GM18505 (cell line): Measurements from ENCODE around the gene ATP6V0D1.

Source experiments
- ATAC-seq: cut with Tn5 transposase; IDR thresholded peaks from one replicate; pipeline ENCODE4 v1.9.1; 2021; ENCODE audit not compliant: unreplicated experiment
- POLR2A ChIP-seq: IDR thresholded peaks from 4 replicates; pipeline ENCODE4 v1.6.1; 2011; ENCODE audit warnings: borderline replicate concordance; ENCODE audit not compliant: insufficient read depth, insufficient read length; ENCODE audit errors: extremely low read depth

ATP6V0D1 gene

DNA sequence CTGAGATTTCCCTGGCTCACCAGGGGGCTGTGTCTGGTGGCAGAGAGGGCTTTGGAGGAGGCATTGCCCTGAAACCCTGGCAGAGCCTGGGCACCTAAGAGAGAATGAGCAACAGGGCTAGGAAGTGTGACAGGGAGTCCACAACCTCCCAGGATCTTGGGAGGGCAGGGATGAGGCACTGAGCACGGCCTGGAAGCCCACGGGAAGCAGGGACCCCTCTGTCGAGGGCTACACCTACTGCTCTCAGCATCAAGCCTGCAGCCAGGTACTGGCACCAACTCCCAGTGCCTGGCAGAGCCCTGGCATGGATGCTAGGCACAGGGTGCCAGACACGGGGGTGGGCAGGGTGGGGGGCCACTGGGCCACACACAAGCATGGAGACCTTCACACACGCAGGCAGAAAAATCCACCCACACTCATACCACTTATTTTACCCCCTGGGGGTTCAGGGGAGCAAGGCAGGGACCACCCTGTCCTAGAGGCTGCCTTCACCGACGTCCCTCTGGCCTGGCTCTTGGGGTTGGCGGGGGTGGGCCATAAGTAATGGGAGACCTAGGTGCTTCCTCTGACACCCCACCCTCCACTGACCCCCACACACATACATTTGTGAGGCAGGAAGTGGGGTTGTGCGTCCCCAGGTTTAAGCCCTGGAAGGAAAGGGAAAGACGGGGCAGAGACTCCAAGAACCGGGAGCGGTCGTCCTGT lies 51.0 kb downstream of the ATP6V0D1 start:
- TF ChIP-seq POLR2A = no peak
- no peak for ATAC-seq

DNA sequence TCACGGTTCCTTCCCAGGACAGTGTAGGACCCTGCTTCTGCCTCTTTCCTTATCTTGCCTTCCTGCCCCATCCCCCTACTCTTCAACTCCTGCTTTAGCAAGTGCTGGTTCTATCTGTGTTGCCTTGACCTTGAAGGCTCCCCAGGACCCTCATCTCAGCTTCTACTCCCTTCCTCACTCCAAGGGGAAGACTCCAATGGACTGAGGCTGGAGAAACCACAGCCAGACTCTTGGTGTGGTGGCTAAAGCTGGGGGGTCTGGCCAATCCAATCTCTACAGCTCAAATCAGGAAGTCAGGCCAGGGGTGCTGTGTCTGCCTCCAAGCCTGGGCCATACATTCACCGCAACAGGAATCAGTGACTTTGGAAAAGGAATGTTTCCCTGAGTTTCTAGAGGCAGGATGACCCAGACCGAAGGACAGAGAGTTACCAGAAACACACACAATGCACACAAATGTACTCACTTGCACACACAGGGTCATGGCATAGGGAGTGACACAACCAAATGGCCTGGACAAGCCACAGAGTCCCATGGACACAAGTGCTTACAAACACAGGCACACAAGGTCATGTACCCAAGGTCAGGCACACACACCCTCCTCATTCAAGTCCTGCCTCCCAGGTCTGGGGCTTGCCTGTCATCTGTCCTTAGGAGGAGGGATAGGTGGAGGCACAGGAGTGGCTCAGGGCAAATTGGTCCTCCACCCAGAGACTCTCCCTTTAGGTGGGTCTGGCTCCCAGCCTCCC lies 51.7 kb downstream of the ATP6V0D1 start:
- ATAC-seq = no peak
- no peak for TF ChIP-seq POLR2A

- TF ChIP-seq POLR2A = no peak
- no peak for ATAC-seq
These were observed 52.7 kb downstream of the ATP6V0D1 start for GRCh38 chr16:67428146-67428731.

GRCh38 chr16:67426950-67427349 lies 54.0 kb downstream of the ATP6V0D1 start:
- no peak for ATAC-seq
- no peak for TF ChIP-seq POLR2A

DNA sequence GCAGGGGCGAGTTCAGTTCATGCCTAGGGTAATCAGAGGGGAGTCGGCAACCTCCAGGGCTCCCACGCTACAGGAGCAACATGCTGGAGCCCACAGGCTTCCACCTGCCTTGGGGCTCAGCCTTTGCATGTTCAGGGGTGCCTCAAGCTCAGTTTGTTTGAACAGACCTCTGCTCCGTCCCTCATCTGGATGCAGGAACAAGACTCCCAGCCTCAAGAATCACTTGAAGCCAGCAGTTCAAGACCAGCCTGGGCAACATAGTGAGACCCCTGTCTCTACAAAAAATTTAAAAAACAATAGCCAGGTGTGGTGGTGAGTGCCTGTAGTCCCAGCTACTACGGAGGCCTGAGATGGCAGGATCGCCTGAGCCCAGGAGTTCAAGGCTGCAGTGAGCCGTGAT lies 54.9 kb downstream of the ATP6V0D1 start:
- ATAC-seq = no peak
- no peak for TF ChIP-seq POLR2A

- no peak for ATAC-seq
- no peak for TF ChIP-seq POLR2A
These were observed 55.4 kb downstream of the ATP6V0D1 start for GRCh38 chr16:67425580-67425979.

GRCh38 chr16:67425061-67425460 lies 55.9 kb downstream of the ATP6V0D1 start:
- no peak for TF ChIP-seq POLR2A
- ATAC-seq = no peak

DNA sequence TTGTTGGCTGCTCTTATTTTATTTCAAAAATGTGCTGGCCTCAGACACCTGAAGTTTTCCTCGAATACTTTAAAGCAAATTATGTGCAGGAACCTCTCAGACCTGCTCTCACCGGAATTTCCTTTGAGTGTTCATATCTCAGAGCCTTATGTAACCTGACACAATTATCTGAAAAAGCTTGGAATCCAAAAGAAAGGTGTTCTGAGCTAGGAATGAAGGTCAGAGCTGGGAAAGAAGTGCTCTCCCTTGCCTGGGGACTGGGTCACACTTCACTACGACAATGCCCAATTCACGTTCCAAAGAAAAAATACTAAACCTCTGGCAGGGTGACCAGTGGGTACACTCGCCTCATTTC lies 56.7 kb downstream of the ATP6V0D1 start:
- ATAC-seq = no peak
- TF ChIP-seq POLR2A = no peak

- no peak for ATAC-seq
- no peak for TF ChIP-seq POLR2A
These were observed 57.2 kb downstream of the ATP6V0D1 start for GRCh38 chr16:67423611-67424260.

DNA sequence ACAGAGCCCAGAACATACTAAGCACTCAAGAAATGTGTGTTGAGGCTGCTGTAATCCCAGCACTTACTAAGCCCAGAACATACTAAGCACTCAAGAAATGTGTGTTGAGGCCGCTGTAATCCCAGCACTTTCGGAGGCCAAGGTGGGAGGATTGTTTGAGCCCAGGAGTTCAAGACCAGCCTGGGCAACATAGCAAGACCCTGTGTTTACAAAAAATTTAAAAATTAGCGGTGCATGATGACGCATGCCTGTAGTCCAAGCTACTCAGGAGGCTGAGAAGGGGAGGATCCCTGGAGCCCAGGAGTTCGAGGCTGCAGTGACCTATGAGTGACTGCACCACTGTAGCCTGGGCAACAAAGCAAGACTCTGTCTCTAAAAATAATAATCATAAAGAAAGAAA lies 57.9 kb downstream of the ATP6V0D1 start:
- no peak for TF ChIP-seq POLR2A
- no peak for ATAC-seq

DNA sequence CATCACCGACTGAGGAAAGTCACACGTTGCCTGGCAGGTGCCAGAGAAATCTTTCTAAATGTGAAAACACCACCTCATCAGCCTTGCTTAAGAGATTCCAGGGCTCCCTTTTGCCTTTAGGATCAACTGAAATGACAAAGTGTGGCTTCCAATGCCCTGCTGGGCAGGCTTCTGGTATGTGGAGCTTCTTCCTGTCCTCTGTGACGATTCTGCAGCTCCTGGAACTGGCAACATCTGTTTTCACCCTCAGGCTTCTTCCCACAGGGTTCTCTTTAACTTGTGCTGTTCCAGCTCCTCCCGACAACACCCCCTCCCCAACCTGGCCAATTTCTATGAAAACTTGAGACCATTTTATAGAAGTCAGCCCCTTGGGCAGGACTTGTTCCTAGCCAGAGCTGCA lies 59.9 kb downstream of the ATP6V0D1 start:
- ATAC-seq = no peak

GRCh38 chr16:67419931-67420330 lies 61.0 kb downstream of the ATP6V0D1 start:
- no peak for TF ChIP-seq POLR2A
- ATAC-seq = no peak

More for the DNA sequence above, 59.9 kb downstream of the ATP6V0D1 start:
- no peak for TF ChIP-seq POLR2A

DNA sequence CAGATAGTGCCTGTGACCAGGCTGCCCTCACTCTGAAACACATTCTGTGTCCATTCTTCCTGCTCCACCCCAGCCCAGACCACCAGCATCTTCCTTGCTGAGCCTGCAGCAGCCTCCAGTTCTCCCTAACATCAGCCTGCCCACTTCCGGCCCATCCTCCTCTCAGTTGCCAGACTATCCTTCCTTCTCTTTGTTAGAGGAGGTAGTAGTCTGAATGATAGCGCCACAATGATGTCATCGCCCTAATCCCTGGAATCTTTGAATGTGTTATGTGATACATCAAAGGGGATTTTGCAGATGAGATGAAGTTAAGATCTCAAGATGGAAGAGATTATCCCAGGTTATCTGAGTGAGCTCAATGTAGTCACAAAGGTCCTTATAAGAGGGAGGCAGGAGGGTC lies 61.5 kb downstream of the ATP6V0D1 start:
- ATAC-seq = no peak
- no peak for TF ChIP-seq POLR2A
